ENCODE measurements around the gene AGFG2.

DNA sequence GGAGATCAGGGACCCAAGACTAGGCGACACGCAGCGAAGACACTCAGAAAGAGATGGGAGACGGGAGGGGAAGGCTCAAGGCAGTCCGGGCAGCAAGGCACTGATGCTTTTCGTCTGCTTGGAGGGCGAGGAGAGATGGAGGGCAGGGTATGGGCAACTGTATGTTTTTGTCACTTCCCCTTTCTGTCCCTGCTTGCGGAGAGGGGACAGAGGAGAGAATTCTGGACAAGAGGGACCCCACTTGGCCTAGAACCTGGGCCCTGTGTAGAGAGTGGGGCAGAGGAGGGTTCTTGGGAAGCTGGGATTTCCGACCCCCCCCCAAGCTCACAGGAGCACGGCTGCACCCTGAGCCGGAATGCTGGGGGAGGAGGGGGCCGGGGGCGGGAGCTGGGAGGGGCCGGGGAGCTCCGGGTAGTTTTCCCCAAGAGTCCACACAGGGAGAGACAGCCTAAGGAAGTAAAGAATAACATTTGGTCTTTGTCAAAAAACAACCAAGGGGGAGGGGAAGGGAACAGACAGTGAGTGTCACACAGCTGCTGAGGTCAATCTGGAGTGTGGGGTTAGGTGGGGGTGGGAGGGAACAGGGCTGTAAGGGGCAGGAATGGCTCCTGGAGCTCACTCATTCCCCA is 45.2 kb downstream of the AGFG2 start:
- TF ChIP-seq, protein P1, sequence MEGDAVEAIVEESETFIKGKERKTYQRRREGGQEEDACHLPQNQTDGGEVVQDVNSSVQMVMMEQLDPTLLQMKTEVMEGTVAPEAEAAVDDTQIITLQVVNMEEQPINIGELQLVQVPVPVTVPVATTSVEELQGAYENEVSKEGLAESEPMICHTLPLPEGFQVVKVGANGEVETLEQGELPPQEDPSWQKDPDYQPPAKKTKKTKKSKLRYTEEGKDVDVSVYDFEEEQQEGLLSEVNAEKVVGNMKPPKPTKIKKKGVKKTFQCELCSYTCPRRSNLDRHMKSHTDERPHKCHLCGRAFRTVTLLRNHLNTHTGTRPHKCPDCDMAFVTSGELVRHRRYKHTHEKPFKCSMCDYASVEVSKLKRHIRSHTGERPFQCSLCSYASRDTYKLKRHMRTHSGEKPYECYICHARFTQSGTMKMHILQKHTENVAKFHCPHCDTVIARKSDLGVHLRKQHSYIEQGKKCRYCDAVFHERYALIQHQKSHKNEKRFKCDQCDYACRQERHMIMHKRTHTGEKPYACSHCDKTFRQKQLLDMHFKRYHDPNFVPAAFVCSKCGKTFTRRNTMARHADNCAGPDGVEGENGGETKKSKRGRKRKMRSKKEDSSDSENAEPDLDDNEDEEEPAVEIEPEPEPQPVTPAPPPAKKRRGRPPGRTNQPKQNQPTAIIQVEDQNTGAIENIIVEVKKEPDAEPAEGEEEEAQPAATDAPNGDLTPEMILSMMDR (IDR thresholded peaks at IDR 0.05), result no peak
- TF ChIP-seq POLR2A (IDR thresholded peaks at IDR 0.05) (no peak), EP300 (IDR thresholded peaks at IDR 0.05) (no peak)

Measured in stomach (tissue), 4 donors.